Duodenal mucosa (tissue), 2 donors: ENCODE data around the gene VSTM2B.

ENCODE experiments used
- H3K27ac ChIP-seq: one replicate; pipeline ENCODE4 v1.7.0; 2013; ENCODE audit warnings: low read depth, low read length
- H3K27me3 ChIP-seq, 2 donors: one replicate each; pipeline ENCODE4 v1.7.0; 2013; ENCODE audit warnings: low read length in 2 of 2, control low read depth in 1 of 2; ENCODE audit not compliant: insufficient read depth in 2 of 2, control insufficient read depth in 1 of 2
- H3K36me3 ChIP-seq, 2 donors: one replicate each; pipeline ENCODE4 v1.7.0; 2013; ENCODE audit warnings: low read length in 2 of 2, control low read depth in 1 of 2; ENCODE audit not compliant: insufficient read depth in 2 of 2, control insufficient read depth in 1 of 2
- H3K4me1 ChIP-seq, 2 donors: one replicate each; pipeline ENCODE4 v1.7.0; 2013; ENCODE audit warnings: low read length in 2 of 2, control low read depth in 1 of 2; ENCODE audit not compliant: insufficient read depth in 2 of 2, control insufficient read depth in 1 of 2
- H3K4me3 ChIP-seq, 2 donors: one replicate each; pipeline ENCODE4 v1.7.0; 2013; ENCODE audit warnings: low read length in 2 of 2, low read depth in 1 of 2
- H3K9ac ChIP-seq, 2 donors: one replicate each; pipeline ENCODE4 v1.7.0; 2013; ENCODE audit warnings: low read length in 2 of 2, low read depth in 1 of 2
- H3K9me3 ChIP-seq, 2 donors: one replicate each; pipeline ENCODE4 v1.7.0; 2013; ENCODE audit warnings: low read length in 2 of 2, control low read depth in 1 of 2; ENCODE audit not compliant: control insufficient read depth in 1 of 2

Gene VSTM2B

DNA sequence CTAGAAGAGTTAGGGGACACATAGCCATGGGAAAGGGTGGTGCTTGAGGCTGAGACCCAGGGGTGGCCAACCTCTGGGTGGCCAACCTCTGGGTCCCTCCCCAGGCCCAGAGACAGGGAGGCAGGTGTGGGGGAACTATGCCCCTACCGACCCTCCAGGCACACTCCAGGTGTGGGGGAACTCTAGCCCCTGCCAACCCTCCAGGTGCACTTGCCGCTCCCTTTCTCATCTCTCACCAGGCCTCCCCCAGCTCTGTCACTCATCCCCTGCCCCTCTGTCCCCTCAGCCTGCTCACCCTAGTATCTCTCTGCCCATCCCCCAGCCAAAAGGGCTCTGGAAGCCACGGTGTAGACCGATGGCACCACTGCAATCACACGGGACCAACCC, 10.6 kb upstream of the VSTM2B start:
- no peaks in the 10 kb centered on the region for H3K4me1 ChIP-seq
- no peak overlapping the region for H3K4me3 ChIP-seq
- H3K9me3 ChIP-seq = no peaks in the 10 kb centered on the region
- no peaks in the 10 kb centered on the region for H3K27me3 ChIP-seq
- H3K27ac ChIP-seq = no peak overlapping the region
- H3K36me3 ChIP-seq = no peaks in the 10 kb centered on the region
- H3K9ac ChIP-seq = no peak overlapping the region

DNA sequence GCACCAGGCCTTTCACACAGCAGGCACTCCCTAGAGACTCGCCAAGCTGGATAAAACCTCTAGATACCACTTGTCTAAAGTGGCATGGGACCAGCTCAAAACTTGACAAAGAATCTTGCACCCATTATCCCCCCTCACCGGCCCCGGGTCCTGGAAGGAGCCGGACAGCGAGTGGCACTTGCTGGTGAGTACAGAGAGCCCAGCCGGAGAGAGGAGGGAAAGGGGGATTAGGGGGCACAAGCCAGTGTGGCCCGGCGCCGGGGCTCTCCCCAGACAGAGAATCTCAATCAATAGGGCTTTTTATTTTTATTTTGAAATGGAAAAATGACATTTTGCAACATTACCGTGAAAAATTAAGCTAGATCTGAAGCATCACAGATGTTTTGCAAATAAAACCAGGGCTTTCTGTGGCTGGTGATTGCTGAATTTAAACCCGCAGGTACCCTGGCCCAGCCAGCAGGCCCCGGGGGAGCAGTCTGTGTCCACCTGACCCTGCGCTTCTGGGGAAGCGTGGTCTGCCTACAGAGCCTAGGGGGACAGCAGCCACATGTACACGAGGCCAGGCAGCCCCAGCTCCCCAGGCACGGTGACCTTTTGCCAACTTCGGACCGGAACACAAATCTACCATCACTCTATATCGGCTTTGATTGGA, 10.0 kb upstream of the VSTM2B start:
- Histone ChIP-seq H3K9ac (no peak overlapping the region), H3K4me3 (no peak overlapping the region), H3K27ac (no peak overlapping the region), H3K9me3 (no peaks in the 10 kb centered on the region), H3K4me1 (no peaks in the 10 kb centered on the region), H3K27me3 (no peaks in the 10 kb centered on the region), H3K36me3 (no peaks in the 10 kb centered on the region)

DNA sequence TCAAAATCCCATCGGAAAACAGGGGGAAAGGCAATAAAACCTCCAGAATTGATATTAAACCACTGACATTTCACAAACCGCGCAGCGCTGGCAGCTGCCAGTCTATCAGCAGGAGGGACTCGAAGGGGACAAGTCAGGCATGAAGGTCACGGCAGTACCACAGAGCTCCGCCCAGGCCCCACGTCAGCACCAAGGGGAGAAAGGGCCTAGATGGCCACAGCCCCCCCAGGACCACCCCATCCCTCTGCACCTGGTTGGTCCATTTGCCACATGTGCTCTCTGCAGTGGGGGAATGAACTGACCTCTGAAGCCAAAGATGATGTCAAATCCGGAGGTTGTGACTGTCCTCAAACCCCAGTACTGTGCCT, 9.5 kb upstream of the VSTM2B start:
- Histone ChIP-seq H3K36me3 (no peaks in the 10 kb centered on the region), H3K9ac (no peak overlapping the region), H3K27ac (no peak overlapping the region), H3K9me3 (no peaks in the 10 kb centered on the region), H3K4me1 (no peaks in the 10 kb centered on the region), H3K4me3 (no peak overlapping the region), H3K27me3 (no peaks in the 10 kb centered on the region)

DNA sequence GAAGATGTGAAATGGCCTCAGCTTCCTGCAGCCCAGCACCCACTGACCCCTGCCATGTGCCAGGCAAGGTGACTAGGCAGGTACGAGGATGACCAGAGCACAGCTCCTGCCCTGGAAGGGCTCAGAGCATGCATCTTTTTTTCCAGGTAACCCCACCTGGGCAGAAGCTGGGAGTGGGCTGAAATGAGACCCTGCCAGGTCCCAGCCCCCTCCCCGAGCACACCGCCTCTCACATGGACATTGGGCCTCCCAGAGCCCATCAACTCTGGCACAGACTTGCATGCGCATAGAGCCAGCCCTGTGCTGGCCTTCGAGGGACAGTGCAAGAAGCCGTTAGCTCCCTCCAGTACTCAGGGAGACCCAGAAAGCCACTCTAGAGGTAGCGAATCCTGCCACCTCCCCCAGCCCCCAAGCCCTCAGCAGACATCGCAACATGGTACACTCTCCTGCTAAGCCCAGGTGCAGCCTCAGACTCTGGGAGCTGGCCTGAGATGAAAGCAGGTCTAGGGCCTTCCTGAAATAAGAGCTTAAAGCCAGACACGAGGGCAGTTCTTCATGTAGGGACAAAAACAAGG, 8.9 kb upstream of the VSTM2B start:
- Histone ChIP-seq H3K4me3 (no peak overlapping the region), H3K27me3 (peaks cover 0 to under 1% of the 10 kb centered on the region in 2 donors), H3K27ac (no peak overlapping the region), H3K4me1 (no peaks in the 10 kb centered on the region), H3K36me3 (no peaks in the 10 kb centered on the region), H3K9me3 (no peaks in the 10 kb centered on the region), H3K9ac (no peak overlapping the region)

DNA sequence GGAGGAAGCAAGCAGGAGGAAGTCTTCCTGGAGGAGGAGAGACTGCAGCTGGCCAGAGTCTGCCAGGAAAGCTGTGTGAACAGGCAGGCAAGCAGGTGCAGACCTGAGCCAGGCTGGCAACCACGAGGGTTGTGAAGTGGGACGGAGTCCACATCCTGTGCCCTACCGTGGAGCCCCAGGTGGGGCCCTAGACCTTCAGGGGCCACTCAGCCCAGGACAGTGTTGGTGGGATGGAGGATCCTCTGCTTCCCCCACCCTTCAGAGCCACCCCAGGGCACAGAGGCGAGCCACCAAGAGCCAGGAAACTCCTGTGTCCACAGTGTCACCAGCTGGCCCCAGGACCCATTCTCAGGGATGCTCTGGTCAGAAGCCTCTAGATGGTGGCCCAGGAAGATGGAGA, 8.4 kb upstream of the VSTM2B start:
- Histone ChIP-seq H3K27me3 (peaks cover 0 to 3% of the 10 kb centered on the region in 2 donors), H3K4me1 (no peaks in the 10 kb centered on the region), H3K36me3 (no peaks in the 10 kb centered on the region), H3K4me3 (no peak overlapping the region), H3K9ac (no peak overlapping the region), H3K9me3 (no peaks in the 10 kb centered on the region), H3K27ac (no peak overlapping the region)

DNA sequence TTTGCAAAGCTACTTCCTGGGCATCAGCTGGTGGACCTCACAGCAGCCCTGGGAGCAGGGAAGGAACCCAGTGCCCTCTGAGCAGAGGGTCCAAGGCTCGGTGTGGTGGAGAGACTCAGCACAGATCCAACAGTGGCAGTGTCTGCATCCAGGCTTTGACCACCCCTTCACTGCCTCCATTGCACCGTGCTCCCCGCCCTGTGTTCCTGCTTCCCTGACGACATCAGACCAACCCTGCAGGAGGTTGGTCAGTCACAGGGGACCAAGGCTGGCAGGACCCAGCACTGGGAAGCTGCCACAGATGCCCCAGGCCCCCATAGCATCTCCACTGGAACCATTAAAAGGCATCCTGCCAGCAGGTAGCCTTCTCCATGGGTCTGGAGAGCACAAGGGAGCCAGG, 7.8 kb upstream of the VSTM2B start:
- Histone ChIP-seq H3K9me3 (no peaks in the 10 kb centered on the region), H3K27ac (no peak overlapping the region), H3K36me3 (no peaks in the 10 kb centered on the region), H3K9ac (no peak overlapping the region), H3K4me1 (no peaks in the 10 kb centered on the region), H3K4me3 (no peak overlapping the region), H3K27me3 (peaks cover 0 to 3% of the 10 kb centered on the region in 2 donors)

DNA sequence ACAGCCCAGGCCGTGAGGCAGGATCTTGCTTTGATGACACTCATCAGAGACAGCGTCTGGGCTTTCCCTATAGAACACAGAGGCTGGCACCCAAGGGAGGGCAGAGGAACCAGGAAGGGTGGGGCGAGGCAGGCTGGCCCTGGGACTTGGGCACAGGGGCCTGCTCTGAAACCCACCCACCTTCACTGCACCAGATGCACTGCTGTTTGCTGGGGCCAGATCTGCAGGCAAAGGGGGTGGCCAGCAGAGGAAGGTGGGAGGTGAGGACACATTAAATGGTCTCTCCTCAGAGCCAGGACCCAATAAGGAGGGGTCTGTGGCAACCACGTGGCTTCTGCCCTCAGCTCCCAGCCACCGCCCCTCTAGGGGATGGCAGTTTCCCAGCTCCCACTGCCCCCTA, 6.6 kb upstream of the VSTM2B start:
- H3K9ac ChIP-seq = no peak overlapping the region
- no peaks in the 10 kb centered on the region for H3K36me3 ChIP-seq
- H3K4me3 ChIP-seq = no peak overlapping the region
- peaks cover 3 to 10% of the 10 kb centered on the region in 2 donors for H3K27me3 ChIP-seq
- H3K27ac ChIP-seq = no peak overlapping the region
- H3K9me3 ChIP-seq = no peaks in the 10 kb centered on the region
- no peaks in the 10 kb centered on the region for H3K4me1 ChIP-seq

DNA sequence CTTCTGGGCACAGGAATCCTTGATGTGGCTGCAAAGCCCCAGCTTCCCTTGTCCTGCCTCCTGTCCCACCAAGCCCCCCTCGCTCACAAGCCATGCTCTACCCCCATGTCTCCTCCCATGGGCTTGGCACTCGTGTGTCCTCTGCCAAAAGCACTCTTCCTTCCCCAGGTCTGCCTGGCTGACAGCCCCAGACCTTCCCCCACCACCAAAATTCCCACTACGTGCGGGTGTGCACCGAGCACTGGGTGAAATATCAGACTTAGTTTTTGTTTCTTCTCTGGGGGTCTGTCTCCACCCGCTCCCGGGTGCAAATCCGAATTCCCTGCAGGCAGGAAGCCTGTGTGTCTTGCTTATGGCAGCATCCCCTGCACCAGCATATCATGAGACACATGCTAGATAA, 5.9 kb upstream of the VSTM2B start:
- Histone ChIP-seq H3K4me3 (no peak overlapping the region), H3K36me3 (no peaks in the 10 kb centered on the region), H3K9me3 (no peaks in the 10 kb centered on the region), H3K9ac (no peak overlapping the region), H3K27me3 (peaks cover 11 to 17% of the 10 kb centered on the region in 2 donors), H3K4me1 (no peaks in the 10 kb centered on the region), H3K27ac (no peak overlapping the region)

DNA sequence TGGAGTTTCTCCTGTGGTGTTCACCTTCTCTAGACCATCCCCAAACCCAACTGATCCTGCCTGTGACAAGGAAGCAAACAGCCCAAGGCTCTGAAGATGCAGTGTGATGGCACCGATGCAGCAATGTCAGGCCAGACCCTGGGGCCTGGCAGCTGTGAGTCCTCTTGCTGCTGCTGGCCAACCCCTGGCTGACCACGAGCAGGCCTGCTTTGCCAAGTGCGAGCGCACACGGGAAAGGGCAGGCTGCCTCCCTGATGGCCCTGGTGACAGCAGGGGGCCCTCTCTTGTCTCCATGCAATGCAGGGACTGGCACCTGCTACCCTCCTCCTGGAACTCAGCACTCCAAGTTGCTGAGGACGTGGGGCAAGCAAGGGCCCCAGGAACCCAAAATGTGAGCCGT, 5.4 kb upstream of the VSTM2B start:
- Histone ChIP-seq H3K36me3 (no peaks in the 10 kb centered on the region), H3K9ac (no peak overlapping the region), H3K4me3 (no peak overlapping the region), H3K9me3 (no peaks in the 10 kb centered on the region), H3K4me1 (no peaks in the 10 kb centered on the region), H3K27me3 (peaks cover 11 to 18% of the 10 kb centered on the region in 2 donors), H3K27ac (no peak overlapping the region)

DNA sequence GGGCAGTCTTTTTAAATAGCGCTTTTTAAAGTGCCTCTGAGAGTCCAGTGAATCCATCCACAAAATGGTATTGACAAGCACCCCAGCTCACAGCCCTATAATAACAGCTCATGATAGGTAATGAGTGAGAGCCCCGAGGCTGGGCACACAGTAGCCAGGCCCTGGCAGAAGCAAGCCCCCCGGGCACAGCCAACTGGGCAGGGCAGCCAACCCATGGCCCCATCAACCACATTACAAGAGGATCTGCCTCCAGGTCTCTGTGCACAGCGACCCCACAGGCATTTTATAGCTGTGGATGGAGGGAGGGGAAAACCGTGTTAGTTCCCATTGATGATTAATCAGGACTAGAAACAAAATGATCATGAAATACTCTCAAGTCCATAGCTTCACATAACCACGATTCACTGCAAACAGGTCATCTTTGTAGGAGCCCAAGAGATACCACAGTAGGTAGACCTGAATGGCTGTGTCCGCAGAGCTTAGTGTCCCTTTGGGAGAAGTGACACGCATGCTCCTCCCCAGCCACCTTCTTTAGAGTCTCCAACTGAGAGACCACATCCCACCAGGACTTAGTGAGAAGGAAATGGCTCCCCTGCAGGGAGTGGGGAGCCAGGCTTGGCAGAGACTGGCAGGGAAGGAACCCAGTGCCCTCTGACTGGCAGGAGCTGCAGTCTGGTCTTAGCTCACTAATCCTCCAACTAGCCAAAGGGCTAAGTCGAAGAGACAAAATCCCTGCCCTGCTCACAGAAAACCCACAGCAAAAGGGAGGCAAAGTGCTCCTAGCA, 4.3 kb upstream of the VSTM2B start:
- Histone ChIP-seq H3K9ac (no peak overlapping the region), H3K4me1 (no peaks in the 10 kb centered on the region), H3K36me3 (no peaks in the 10 kb centered on the region), H3K27ac (no peak overlapping the region), H3K27me3 (peaks cover 11 to 18% of the 10 kb centered on the region in 2 donors), H3K4me3 (no peak overlapping the region), H3K9me3 (no peaks in the 10 kb centered on the region)
